Epithelial cell of proximal tubule (primary cell): ENCODE measurements around the gene SCAP. TPM values are rescaled to one million over a fixed set of nuclear protein-coding genes. Genes with fewer than 3 reads are reported as not detected.

Experiments used
- DNase-seq: peaks from one replicate; pipeline ENCODE4 v3.0.0-alpha.2; 2011; ENCODE audit warnings: low read depth
- H3K4me3 ChIP-seq: 2 replicates; pipeline ENCODE4 v1.5.1; 2011; ENCODE audit warnings: low read depth, mild to moderate bottlenecking, low read length
- CTCF ChIP-seq: conservative IDR thresholded peaks from 2 replicates; pipeline ENCODE4 v1.5.1; 2012; ENCODE audit warnings: low read depth, mild to moderate bottlenecking, low read length
- total RNA-seq: library from RNA; depleted of rRNA; stranded (reverse); fragments of >200 nt; gene quantifications from 2 replicates; pipeline ENCODE4 v1.2.3, GENCODE V29; 2015

SCAP gene
- total RNA-seq: 52.8 and 61.7 TPM in 2 replicates

GRCh38 chr3:47475570-47476329 is at the start of gene SCAP:
Gene SCAP, minus strand, starts transcription at chr3:47475941. Its CDS starts 32,948 bp downstream, at chr3:47442993.
- H3K4me3 ChIP-seq: peak within 1 kb of the TSS; percentile 87
- TF ChIP-seq CTCF: peak; percentile 73
- DNase-seq: no peak

- H3K4me3 ChIP-seq: no peak overlapping the region
- no peak for DNase-seq
- no peak for TF ChIP-seq CTCF
Observed at GRCh38 chr3:47523310-47524073, 47.8 kb upstream of the SCAP start.

- TF ChIP-seq CTCF: peak; percentile 91
- no peak for DNase-seq
- H3K4me3 ChIP-seq: no peak overlapping the region
Observed at GRCh38 chr3:47522082-47522987, 46.6 kb upstream of the SCAP start.

GRCh38 chr3:47520756-47521155 is 45.0 kb upstream of the SCAP start:
- DNase-seq: no peak
- no peak for TF ChIP-seq CTCF
- no peak overlapping the region for H3K4me3 ChIP-seq

- DNase-seq: no peak
- H3K4me3 ChIP-seq: no peak overlapping the region
- TF ChIP-seq CTCF: no peak
Observed at GRCh38 chr3:47517937-47518336, 42.2 kb upstream of the SCAP start.

GRCh38 chr3:47515864-47516319 is 40.2 kb upstream of the SCAP start:
- no peak for DNase-seq
- no peak overlapping the region for H3K4me3 ChIP-seq
- no peak for TF ChIP-seq CTCF
